Measurements from ENCODE around the gene SCAPER.

DNA sequence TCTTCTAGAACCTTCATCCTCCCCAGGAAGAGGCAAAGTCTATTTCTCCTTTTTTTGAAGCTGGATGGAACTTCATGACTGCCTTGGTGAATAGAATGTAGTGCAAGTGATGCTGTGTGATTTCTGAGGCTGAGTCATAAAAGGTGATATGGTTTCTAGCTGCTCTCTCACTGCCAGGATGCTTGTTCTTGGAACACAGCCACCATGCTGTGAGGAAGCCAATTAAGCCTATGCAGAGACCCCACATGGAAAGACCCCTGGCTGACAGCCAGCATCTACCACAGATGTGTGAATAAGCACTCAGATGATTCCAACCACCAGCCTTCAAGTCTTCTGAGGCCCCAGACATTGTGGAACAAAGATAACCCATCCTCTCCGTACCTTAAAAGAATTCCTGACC, 511.5 kb downstream of the SCAPER start:
- TF ChIP-seq, protein P1, sequence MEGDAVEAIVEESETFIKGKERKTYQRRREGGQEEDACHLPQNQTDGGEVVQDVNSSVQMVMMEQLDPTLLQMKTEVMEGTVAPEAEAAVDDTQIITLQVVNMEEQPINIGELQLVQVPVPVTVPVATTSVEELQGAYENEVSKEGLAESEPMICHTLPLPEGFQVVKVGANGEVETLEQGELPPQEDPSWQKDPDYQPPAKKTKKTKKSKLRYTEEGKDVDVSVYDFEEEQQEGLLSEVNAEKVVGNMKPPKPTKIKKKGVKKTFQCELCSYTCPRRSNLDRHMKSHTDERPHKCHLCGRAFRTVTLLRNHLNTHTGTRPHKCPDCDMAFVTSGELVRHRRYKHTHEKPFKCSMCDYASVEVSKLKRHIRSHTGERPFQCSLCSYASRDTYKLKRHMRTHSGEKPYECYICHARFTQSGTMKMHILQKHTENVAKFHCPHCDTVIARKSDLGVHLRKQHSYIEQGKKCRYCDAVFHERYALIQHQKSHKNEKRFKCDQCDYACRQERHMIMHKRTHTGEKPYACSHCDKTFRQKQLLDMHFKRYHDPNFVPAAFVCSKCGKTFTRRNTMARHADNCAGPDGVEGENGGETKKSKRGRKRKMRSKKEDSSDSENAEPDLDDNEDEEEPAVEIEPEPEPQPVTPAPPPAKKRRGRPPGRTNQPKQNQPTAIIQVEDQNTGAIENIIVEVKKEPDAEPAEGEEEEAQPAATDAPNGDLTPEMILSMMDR (IDR thresholded peaks at IDR 0.05 in 8 of 11, conservative IDR thresholded peaks at IDR 0.05 in 3 of 11): no peak
- no peak for TF ChIP-seq POLR2A (IDR thresholded peaks at IDR 0.05)
